B cell (primary cell): ENCODE results near the gene PRSS33. TPM values are rescaled to one million over a fixed set of nuclear protein-coding genes. Genes with fewer than 3 reads are reported as not detected.

Experiments
- ATAC-seq: fragments of 200-7000 bp; cut with Tn5 transposase; one replicate; pipeline ENCODE4 v1.10.0; 2021; ENCODE audit warnings: low read depth, mild to moderate bottlenecking, moderate number of reproducible peaks, moderate library complexity
- CTCF ChIA-PET: fragments of 350-600 bp; sonication (Branson Sonifier 250); formaldehyde crosslinking; loops from one replicate; lab custom pipeline; 2021; ENCODE audit warnings: antibody characterized with exemption, inconsistent platforms; lab: Charles Lee
- POLR2A ChIA-PET: fragments of 350-600 bp; sonication (Branson Sonifier 250); formaldehyde crosslinking; loops from one replicate; lab custom pipeline; 2021; ENCODE audit warnings: antibody characterized with exemption; lab: Charles Lee
- DNase-seq: peaks from one replicate; pipeline ENCODE4 v3.0.0; 2013
- H2AFZ ChIP-seq: 2 replicates; pipeline ENCODE4 v1.6.1; 2012; ENCODE audit warnings: mild to moderate bottlenecking, low read depth, low read length; ENCODE audit not compliant: insufficient read depth, poor library complexity, severe bottlenecking
- H3K27ac ChIP-seq, 2 donors: 1 replicate in 1 of 2; 2 replicates in 1 of 2; pipeline ENCODE4 v1.5.1; 2012 to 2013; ENCODE audit warnings: low read length in 2 of 2, mild to moderate bottlenecking in 2 of 2, moderate library complexity in 1 of 2
- H3K27me3 ChIP-seq, 4 experiments: fragments of 200-600 bp in 1 of 4; sonication (generic) in 1 of 4; replicated peaks in 1 of 4; 1 replicate in 2 of 4; 2 replicates in 2 of 4; pipeline versions ENCODE4 v1.6.1 to v1.7.0; 2013 to 2016; ENCODE audit warnings: low read length in 3 of 4, mild to moderate bottlenecking in 2 of 4, mixed read lengths in 1 of 4, moderate library complexity in 1 of 4; ENCODE audit not compliant: insufficient read depth in 4 of 4, control insufficient read depth in 3 of 4; ENCODE audit errors: control extremely low read depth in 1 of 4
- H3K36me3 ChIP-seq, 2 experiments: replicated peaks in 1 of 2; 1 replicate in 1 of 2; 2 replicates in 1 of 2; pipeline versions ENCODE4 v1.6.1 to v1.7.1; 2013; ENCODE audit warnings: low read length in 1 of 2; ENCODE audit not compliant: insufficient read depth in 2 of 2, control insufficient read depth in 1 of 2; ENCODE audit errors: control extremely low read depth in 1 of 2, extremely low read depth in 1 of 2
- H3K4me1 ChIP-seq, 2 donors: fragments of 200-600 bp in 1 of 2; sonication (generic) in 1 of 2; 1 replicate in 1 of 2; 2 replicates in 1 of 2; pipeline versions ENCODE4 v1.5.1 to v1.6.1; 2013 to 2017; ENCODE audit warnings: low read length in 2 of 2; ENCODE audit not compliant: control insufficient read depth in 2 of 2, insufficient read depth in 2 of 2
- H3K4me2 ChIP-seq: replicated peaks from 2 replicates; pipeline ENCODE3; 2012; ENCODE audit warnings: mild to moderate bottlenecking, low read depth, low read length; ENCODE audit not compliant: poor library complexity, severe bottlenecking
- H3K4me3 ChIP-seq, 5 experiments: fragments of 200-600 bp in 1 of 5; sonication (generic) in 1 of 5; 1 replicate in 3 of 5; 2 replicates in 2 of 5; pipeline versions ENCODE4 v1.5.1 to v1.7.0; 2011 to 2016; ENCODE audit warnings: low read length in 4 of 5, mild to moderate bottlenecking in 4 of 5, low read depth in 2 of 5, control low read depth in 1 of 5, moderate library complexity in 1 of 5; ENCODE audit not compliant: insufficient read depth in 1 of 5; ENCODE audit errors: control extremely low read depth in 1 of 5, extremely low read depth in 1 of 5
- H3K79me2 ChIP-seq: fragments of 200-600 bp; sonication (generic); one replicate; pipeline ENCODE4 v1.6.0; 2016; ENCODE audit warnings: low read length; ENCODE audit not compliant: control insufficient read depth, insufficient read depth
- H3K9ac ChIP-seq: fragments of 200-600 bp; sonication (generic); 2 replicates; pipeline ENCODE4 v1.6.1; 2017; ENCODE audit warnings: mild to moderate bottlenecking, low read length, moderate library complexity
- H3K9me3 ChIP-seq, 3 donors: one replicate each; pipeline versions ENCODE4 v1.6.1 to v1.7.1; 2013; ENCODE audit warnings: low read length in 2 of 3; ENCODE audit not compliant: control insufficient read depth in 2 of 3, insufficient read depth in 1 of 3; ENCODE audit errors: control extremely low read depth in 1 of 3
- H4K20me1 ChIP-seq: 2 replicates; pipeline ENCODE4 v1.6.0; 2012; ENCODE audit warnings: mild to moderate bottlenecking, low read length; ENCODE audit not compliant: insufficient read depth, control insufficient read depth, poor library complexity, severe bottlenecking
- H3K27ac Mint-ChIP-seq: one replicate; pipeline ENCODE4 v1.8.0; 2021; ENCODE audit warnings: mixed read lengths
- H3K27me3 Mint-ChIP-seq: one replicate; pipeline ENCODE4 v1.8.0; 2021; ENCODE audit warnings: mixed read lengths
- H3K4me1 Mint-ChIP-seq: one replicate; pipeline ENCODE4 v1.8.0; 2021; ENCODE audit warnings: mixed read lengths
- H3K4me3 Mint-ChIP-seq: one replicate; pipeline ENCODE4 v1.8.0; 2021; ENCODE audit warnings: mixed read lengths
- H3K9me3 Mint-ChIP-seq: one replicate; pipeline ENCODE4 v1.8.0; 2022; ENCODE audit warnings: mixed read lengths; ENCODE audit not compliant: insufficient read depth
- EZH2 ChIP-seq: IDR thresholded peaks from 2 replicates; pipeline ENCODE4 v1.6.1; 2012; ENCODE audit warnings: borderline replicate concordance, low read depth, mild to moderate bottlenecking, moderate library complexity, low read length; ENCODE audit not compliant: insufficient read depth, poor library complexity, severe bottlenecking
- WGBS: methylation state at CpG from one replicate; pipeline ENCODE4 v1.1.5; 2013; ENCODE audit warnings: missing lambda C conversion rate; ENCODE audit not compliant: insufficient coverage; 5-methylcytosine and 5-hydroxymethylcytosine counted together
- intact Hi-C: fragments of 100-400 bp; cut with micrococcal nuclease; formaldehyde crosslinking; loops from one replicate; pipeline ENCODE4 v1.10.0; 2022
- polyA plus RNA-seq: library from polyadenylated mRNA; depleted of rRNA; stranded (reverse); fragments of >200 nt; gene quantifications from 2 replicates; pipeline ENCODE4 v1.2.3, GENCODE V29; 2012
- total RNA-seq, 2 donors: library from RNA; stranded (reverse); fragments of 120-200 nt in 1 of 2; gene quantifications; 1 replicate in 1 of 2; 2 replicates in 1 of 2; pipeline versions ENCODE4 v1.2.3 to v1.2.4, GENCODE V29; 2013 to 2022
- TF ChIP-seq, protein P1 (sequence below): fragments of 200-600 bp; IDR thresholded peaks from one replicate; pipeline ENCODE4 v1.8.0; 2022; ENCODE audit warnings: antibody characterized with exemption, mild to moderate bottlenecking

The PRSS33 gene
- total and polyA plus RNA-seq, 2 donors (not counting 1 experiment from before 2014, with no cell fraction given), result not detected

- no peak overlapping the region for H3K4me3 Mint-ChIP-seq
- Histone ChIP-seq H3K4me1 (peaks cover 9 to 12% of the 10 kb centered on the region in 2 donors), H3K36me3 (peaks cover 0 to 73% of the 10 kb centered on the region in 2 experiments), H3K9me3 (peaks cover 0 to 2% (median 0%) of the 10 kb centered on the region in 3 donors), H3K79me2 (peaks cover 66% of the 10 kb centered on the region), H3K4me3 (no peak overlapping the region), H3K9ac (no peak overlapping the region), H3K27me3 (no peaks in the 10 kb centered on the region), H2AFZ (no peak overlapping the region), H3K27ac (no peak overlapping the region), H4K20me1 (peaks cover 73% of the 10 kb centered on the region), H3K4me2 (no peak overlapping the region)
- no peaks in the 10 kb centered on the region for H3K9me3 Mint-ChIP-seq
- H3K4me1 Mint-ChIP-seq, result peaks cover 18% of the 10 kb centered on the region
- peak overlapping the region; percentile 53 for H3K27ac Mint-ChIP-seq
- ATAC-seq (no peak), DNase-seq (no peak)
- H3K27me3 Mint-ChIP-seq, result no peaks in the 10 kb centered on the region
- ChIA-PET POLR2A (no interaction called here), CTCF (interaction anchor here (1.1 kb wide), 1 partner anchor 99 kb away, joined by 6 read pairs; no protein-coding TSS in a partner anchor)
- 87% methylated on average over 14 of the region's 18 CpGs for WGBS
- TF ChIP-seq EZH2, result no peak
- TF ChIP-seq, protein P1, sequence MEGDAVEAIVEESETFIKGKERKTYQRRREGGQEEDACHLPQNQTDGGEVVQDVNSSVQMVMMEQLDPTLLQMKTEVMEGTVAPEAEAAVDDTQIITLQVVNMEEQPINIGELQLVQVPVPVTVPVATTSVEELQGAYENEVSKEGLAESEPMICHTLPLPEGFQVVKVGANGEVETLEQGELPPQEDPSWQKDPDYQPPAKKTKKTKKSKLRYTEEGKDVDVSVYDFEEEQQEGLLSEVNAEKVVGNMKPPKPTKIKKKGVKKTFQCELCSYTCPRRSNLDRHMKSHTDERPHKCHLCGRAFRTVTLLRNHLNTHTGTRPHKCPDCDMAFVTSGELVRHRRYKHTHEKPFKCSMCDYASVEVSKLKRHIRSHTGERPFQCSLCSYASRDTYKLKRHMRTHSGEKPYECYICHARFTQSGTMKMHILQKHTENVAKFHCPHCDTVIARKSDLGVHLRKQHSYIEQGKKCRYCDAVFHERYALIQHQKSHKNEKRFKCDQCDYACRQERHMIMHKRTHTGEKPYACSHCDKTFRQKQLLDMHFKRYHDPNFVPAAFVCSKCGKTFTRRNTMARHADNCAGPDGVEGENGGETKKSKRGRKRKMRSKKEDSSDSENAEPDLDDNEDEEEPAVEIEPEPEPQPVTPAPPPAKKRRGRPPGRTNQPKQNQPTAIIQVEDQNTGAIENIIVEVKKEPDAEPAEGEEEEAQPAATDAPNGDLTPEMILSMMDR, result no peak
- intact Hi-C loops, result loop anchor here (10.0 kb wide), 2 partner anchors 87 to 93 kb away; partner anchors contain the start of gene KCTD5
Observed at GRCh38 chr16:2771496-2772402, 15.6 kb downstream of the PRSS33 start.
